Cardiac fibroblast (primary cell): ENCODE measurements around the gene ENDOD1.
"Not testable (repeated sequence)": the region's sequence is repeated elsewhere in the genome, so short reads cannot be mapped to it uniquely, and the experiment has no call there.

ENCODE experiments used
- DNase-seq, 2 donors: peaks; one replicate each; pipeline versions ENCODE4 v3.0.0 to v3.0.0-alpha.2; 2010; ENCODE audit warnings: low read depth in 2 of 2
- H3K4me3 ChIP-seq, 2 donors: replicated peaks in 1 of 2; 1 replicate in 1 of 2; 2 replicates in 1 of 2; pipeline ENCODE4 v1.5.1; 2011; ENCODE audit warnings: low read depth in 2 of 2, low read length in 2 of 2, mild to moderate bottlenecking in 2 of 2, moderate library complexity in 1 of 2
- TF ChIP-seq, protein P1 (sequence below): IDR thresholded peaks from one replicate; pipeline ENCODE4 v1.5.1; 2011; ENCODE audit warnings: low read depth, mild to moderate bottlenecking, low read length, inconsistent platforms

ENDOD1 gene

DNA sequence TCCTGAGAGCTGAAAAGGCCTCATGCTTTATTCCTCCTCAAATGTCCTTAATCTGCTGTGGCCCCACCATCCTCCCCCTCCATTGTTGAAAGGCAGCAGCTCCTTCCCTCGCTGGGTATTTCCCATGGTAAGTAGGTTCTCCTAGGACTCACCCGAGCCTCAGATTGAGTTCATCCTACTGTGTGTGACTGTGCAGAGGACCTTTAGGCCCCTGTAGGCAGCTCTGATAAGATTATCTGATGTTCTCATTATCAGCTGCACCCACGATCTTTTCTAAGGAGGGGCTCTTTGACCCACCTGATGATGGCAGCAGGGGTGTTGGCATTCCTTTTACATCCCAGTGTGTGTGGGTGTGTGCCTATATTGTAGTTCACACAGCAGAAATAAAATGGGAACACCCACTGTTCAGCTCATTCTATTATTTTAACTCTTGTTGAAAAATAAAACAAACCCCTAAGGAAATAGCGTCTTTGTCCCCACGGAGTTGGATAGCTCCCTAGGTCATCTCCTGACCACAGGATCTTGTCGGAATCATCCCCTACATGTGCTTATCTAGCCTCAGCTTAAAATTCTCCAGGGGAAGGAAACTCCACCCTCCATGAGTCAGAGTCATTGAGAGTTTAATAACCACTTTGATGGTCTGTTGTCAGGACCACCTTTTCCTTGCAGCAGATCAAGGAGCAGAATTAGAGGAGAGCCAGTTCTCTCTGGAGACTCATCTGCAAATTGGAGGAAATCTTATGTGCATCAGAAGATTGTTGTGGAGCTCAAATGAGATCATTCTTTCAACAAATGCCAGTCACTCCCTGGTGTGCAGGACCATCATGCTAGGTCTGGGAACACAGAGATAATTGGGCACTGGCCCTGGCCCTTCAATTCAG lies 19.3 kb downstream of the ENDOD1 start:
- peak; percentile 51 to 75 for DNase-seq
- no peak overlapping the region for H3K4me3 ChIP-seq
- TF ChIP-seq, protein P1, sequence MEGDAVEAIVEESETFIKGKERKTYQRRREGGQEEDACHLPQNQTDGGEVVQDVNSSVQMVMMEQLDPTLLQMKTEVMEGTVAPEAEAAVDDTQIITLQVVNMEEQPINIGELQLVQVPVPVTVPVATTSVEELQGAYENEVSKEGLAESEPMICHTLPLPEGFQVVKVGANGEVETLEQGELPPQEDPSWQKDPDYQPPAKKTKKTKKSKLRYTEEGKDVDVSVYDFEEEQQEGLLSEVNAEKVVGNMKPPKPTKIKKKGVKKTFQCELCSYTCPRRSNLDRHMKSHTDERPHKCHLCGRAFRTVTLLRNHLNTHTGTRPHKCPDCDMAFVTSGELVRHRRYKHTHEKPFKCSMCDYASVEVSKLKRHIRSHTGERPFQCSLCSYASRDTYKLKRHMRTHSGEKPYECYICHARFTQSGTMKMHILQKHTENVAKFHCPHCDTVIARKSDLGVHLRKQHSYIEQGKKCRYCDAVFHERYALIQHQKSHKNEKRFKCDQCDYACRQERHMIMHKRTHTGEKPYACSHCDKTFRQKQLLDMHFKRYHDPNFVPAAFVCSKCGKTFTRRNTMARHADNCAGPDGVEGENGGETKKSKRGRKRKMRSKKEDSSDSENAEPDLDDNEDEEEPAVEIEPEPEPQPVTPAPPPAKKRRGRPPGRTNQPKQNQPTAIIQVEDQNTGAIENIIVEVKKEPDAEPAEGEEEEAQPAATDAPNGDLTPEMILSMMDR, result no peak

DNA sequence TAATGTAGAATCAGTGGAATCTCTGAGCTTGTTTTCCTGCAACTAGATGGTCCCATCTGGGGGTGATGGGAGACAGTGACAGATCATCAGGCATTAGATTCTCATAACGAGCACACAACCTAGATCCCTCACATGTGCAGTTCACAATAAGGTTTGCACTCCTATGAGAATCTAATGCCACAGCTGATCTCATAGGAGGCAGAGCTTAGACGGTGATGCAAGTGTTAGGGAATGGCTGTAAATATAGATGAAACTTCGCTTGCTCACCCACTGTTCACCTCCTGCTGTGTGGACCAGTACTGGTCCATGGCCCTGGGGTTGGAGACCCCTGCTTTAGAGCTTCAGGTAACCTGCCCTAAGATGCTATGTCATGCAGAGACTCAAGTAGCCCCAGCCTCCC lies 21.8 kb downstream of the ENDOD1 start:
- H3K4me3 ChIP-seq, DNase-seq: not testable (repeated sequence)

DNA sequence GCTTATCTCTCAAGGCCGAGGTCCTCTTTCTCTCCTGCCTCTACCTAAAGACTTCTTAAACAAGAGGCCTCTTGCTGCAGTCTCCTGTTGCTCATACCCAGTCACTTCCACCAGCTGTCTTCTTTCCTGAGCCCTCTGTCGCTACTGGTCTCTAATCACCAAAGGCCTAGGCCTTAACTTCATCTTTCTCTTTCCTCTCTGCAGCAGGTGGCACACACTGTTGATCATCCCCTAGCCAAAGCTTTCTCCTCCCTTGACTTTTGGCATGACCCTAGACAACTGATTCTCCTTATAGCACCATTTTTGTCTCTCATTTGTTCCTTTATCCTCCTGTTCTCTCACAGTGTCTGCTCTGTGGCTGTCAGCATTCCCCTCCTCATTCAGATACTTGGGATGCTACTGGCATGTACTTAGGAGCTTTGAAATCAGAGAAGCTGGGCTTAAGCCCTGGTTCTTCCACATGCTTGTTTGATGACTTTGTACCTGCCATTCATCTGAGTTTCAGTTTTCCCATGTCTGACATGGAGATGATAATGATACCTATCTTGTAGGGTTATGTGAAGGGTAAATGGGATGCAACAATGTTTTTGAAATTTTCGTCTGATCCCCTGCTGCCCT lies 22.4 kb downstream of the ENDOD1 start:
- no peak for DNase-seq
- TF ChIP-seq, protein P1, result no peak
- no peak overlapping the region for H3K4me3 ChIP-seq

DNA sequence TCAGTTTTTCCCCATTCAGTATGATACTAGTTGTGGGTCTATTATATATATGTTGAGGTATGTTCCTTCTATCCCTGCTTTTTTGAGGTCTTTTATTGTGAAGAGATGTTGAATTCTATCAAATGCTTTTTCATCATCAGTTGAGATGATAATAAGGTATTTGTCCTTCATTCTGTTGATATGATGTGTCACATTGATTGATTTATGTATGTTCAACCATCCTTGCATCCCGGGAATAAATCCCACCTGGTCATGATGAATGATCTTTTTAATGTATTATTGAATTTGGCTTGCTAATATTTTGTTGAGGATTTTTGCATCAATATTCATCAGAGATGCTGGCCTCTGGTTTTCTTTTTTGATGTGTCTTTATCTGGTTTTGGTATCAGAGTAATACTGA lies 26.0 kb downstream of the ENDOD1 start:
- no peak overlapping the region for H3K4me3 ChIP-seq
- no peak for DNase-seq
- TF ChIP-seq, protein P1, result no peak

DNA sequence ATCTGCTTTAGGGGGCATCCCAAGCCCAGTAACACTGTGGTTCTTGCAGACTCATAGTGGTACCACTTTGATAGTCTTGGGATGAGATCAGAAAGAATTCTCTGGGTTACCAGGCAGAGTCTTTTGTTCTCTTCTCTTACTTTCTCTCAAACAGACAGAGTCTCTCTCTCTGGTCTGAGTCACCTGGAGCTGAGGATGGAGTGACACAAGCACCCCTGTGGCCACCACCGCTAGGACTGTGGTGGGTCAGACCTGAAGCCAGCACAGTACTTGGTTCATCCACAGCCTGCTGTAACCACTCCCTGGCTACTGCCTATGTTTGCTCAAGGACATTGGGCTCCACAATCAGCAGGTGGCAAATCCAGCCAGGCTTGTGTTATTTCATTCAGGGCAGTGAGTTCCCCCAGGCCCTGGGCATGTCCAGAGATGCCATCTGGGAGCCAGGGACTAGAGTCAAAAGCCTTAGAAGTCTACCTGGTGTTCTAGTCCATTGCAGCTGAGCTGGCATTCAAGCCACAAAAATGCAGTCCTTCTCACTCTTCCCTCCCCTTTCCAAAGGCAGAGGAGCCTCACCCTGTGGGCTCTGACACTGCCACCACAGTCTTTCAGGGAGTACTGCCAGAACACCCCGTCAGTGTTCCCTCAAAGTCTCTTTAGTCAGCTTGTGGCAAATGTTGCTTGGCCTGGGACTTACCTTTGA lies 29.9 kb downstream of the ENDOD1 start:
- TF ChIP-seq, protein P1, result no peak
- H3K4me3 ChIP-seq, result no peak overlapping the region
- DNase-seq, result no peak

DNA sequence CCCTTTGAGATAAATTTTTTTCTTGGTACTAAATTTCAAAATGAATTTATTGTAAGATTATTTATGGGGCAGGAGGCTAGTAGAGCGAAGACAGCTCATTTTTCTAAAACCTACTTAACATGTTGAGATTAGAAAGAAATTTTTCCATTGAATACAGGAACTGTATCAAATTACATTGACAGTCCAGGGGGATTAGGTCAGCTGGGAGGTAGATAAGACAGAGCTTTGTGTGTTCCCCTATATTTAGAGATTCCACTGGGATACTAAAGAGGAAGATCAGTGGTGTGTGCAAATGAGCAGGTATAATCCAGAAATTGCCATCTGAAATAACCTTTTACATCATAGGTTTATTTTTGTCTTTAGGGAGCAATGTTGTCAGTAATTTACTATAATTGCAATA lies 32.1 kb downstream of the ENDOD1 start:
- H3K4me3 ChIP-seq, result no peak overlapping the region
- TF ChIP-seq, protein P1, result no peak
- no peak for DNase-seq

DNA sequence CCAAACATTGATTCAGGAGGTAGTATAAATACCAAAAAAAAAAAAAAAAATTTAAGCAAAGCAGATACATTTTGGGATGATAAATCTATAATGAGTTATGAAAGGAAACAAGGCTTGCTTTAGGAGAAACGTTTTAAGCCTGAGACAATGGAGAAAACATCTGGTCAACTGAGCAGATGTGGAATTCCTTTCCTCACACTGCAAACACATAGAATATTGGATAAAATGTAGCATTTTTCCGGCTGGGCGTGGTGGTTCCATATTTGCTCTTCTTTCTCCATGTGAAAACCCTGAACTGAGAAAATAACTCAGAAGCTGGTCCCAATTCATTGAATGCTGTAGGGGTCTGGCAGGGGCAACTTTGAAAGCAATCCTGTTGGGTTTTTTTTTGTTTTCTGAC lies 33.9 kb downstream of the ENDOD1 start:
- no peak for DNase-seq
- TF ChIP-seq, protein P1, result no peak
- no peak overlapping the region for H3K4me3 ChIP-seq
